ENCODE data around the gene SPSB4.

SPSB4 gene

DNA sequence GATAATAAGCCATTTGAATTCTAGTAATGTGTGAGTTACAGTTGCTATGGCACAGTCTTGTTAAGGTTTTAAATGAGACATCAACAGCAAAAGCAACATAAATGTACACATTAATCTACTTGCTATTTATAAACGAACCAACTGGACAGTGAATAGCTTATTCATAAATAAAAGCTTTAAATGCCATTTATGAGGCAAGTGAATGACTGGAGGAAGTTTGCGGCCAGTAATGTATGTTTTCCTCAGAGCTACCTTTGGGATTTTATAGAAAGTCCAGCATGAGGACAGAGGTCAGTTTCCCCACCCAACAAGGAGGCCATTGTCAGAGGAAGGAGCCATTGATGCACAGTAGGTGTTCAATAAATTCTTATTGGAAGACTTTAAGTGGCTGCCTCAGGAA is 132.5 kb downstream of the SPSB4 start:
- Histone ChIP-seq H3K9me3 (ENCODE audit: insufficient read depth, low read length) (no peaks in the 10 kb centered on the region), H3F3A (ENCODE audit: insufficient read depth) (no peaks in the 10 kb centered on the region), H4K20me1 (ENCODE audit: low read depth, low read length) (no peaks in the 10 kb centered on the region), H3K36me3 (ENCODE audit: low read length) (no peaks in the 10 kb centered on the region), H3K79me2 (ENCODE audit: insufficient read depth, low read length) (no peaks in the 10 kb centered on the region), H3K27me3 (ENCODE audit: low read length) (no peaks in the 10 kb centered on the region), H3K27ac (ENCODE audit: low read depth, low read length) (no peak overlapping the region), H2AFZ (ENCODE audit: low read depth, low read length, severe bottlenecking) (no peak overlapping the region), H3K4me2 (ENCODE audit: low read depth, low read length, poor library complexity, severe bottlenecking) (no peak overlapping the region), H3K9ac (ENCODE audit: low read length) (no peak overlapping the region), H3K4me3 (ENCODE audit: insufficient read depth, low read length, poor library complexity, severe bottlenecking) (no peak overlapping the region), H3K9me2 (replicated peaks; ENCODE audit: insufficient read depth, low read length) (no peaks in the 10 kb centered on the region)
- TF ChIP-seq EZH2phosphoT487 (conservative IDR thresholded peaks at IDR 0.05; ENCODE audit: low read length) (no peak), CTCF (IDR thresholded peaks at IDR 0.05; ENCODE audit: insufficient read depth, low read length, poor library complexity, severe bottlenecking) (no peak)

DNA sequence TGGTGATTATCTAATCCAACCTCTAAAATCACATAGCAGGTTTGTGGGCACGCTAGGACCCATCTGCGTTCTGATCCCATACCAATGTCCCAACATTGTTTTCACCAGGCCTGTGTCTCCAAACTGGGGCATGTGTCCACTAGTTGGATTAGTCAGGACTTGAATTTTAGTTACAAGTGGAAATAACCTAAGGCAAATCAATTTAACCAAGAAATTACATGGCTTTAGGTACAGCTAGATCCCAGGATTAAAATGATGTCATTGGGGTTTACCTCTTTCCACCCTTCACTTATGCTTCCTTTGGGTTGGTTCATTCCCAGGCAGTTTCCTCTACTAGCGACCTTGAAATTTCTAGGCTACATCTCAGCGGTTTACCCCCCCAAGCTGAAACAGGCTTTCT is 133.3 kb downstream of the SPSB4 start:
- Histone ChIP-seq H4K20me1 (ENCODE audit: low read depth, low read length) (no peaks in the 10 kb centered on the region), H3K27ac (ENCODE audit: low read depth, low read length) (no peak overlapping the region), H3K9me2 (replicated peaks; ENCODE audit: insufficient read depth, low read length) (no peaks in the 10 kb centered on the region), H3K4me2 (ENCODE audit: low read depth, low read length, poor library complexity, severe bottlenecking) (no peak overlapping the region), H3K9me3 (ENCODE audit: insufficient read depth, low read length) (no peaks in the 10 kb centered on the region), H3K4me3 (ENCODE audit: insufficient read depth, low read length, poor library complexity, severe bottlenecking) (no peak overlapping the region), H3K27me3 (ENCODE audit: low read length) (no peaks in the 10 kb centered on the region), H3K36me3 (ENCODE audit: low read length) (no peaks in the 10 kb centered on the region), H3F3A (ENCODE audit: insufficient read depth) (no peaks in the 10 kb centered on the region), H3K79me2 (ENCODE audit: insufficient read depth, low read length) (no peaks in the 10 kb centered on the region), H3K9ac (ENCODE audit: low read length) (no peak overlapping the region), H2AFZ (ENCODE audit: low read depth, low read length, severe bottlenecking) (no peak overlapping the region)
- no peak for TF ChIP-seq EZH2phosphoT487 (conservative IDR thresholded peaks at IDR 0.05; ENCODE audit: low read length)
- TF ChIP-seq CTCF (IDR thresholded peaks at IDR 0.05; ENCODE audit: insufficient read depth, low read length, poor library complexity, severe bottlenecking): no peak

- no peaks in the 10 kb centered on the region for H3K36me3 ChIP-seq (ENCODE audit: low read length)
- no peak overlapping the region for H3K9ac ChIP-seq (ENCODE audit: low read length)
- H3K4me2 ChIP-seq (ENCODE audit: low read depth, low read length, poor library complexity, severe bottlenecking): no peak overlapping the region
- no peaks in the 10 kb centered on the region for H3K9me3 ChIP-seq (ENCODE audit: insufficient read depth, low read length)
- no peaks in the 10 kb centered on the region for H3K79me2 ChIP-seq (ENCODE audit: insufficient read depth, low read length)
- TF ChIP-seq EZH2phosphoT487 (conservative IDR thresholded peaks at IDR 0.05; ENCODE audit: low read length) (no peak), CTCF (IDR thresholded peaks at IDR 0.05; ENCODE audit: insufficient read depth, low read length, poor library complexity, severe bottlenecking) (no peak)
- no peaks in the 10 kb centered on the region for H3K27me3 ChIP-seq (ENCODE audit: low read length)
- no peaks in the 10 kb centered on the region for H4K20me1 ChIP-seq (ENCODE audit: low read depth, low read length)
- no peak overlapping the region for H2AFZ ChIP-seq (ENCODE audit: low read depth, low read length, severe bottlenecking)
- H3K4me3 ChIP-seq (ENCODE audit: insufficient read depth, low read length, poor library complexity, severe bottlenecking): no peak overlapping the region
- no peak overlapping the region for H3K27ac ChIP-seq (ENCODE audit: low read depth, low read length)
- no peaks in the 10 kb centered on the region for H3K9me2 ChIP-seq (replicated peaks; ENCODE audit: insufficient read depth, low read length)
- H3F3A ChIP-seq (ENCODE audit: insufficient read depth): no peaks in the 10 kb centered on the region
These were observed 140.1 kb downstream of the SPSB4 start for GRCh38 chr3:141191097-141191749.
